MCF 10A (cell line): ENCODE data around the gene ABRACL. TPM values are rescaled to one million over a fixed set of nuclear protein-coding genes. Genes with fewer than 3 reads are reported as not detected.
A peak's percentile ranks its signal among the peaks of the same experiment; 100 is the strongest.

Experiments used
- BruUV-seq: library from RNA; stranded (reverse); fragments of 400-500 nt; replicated peaks from 2 replicates; lab custom pipeline; 2021; lab: Mats Ljungman, UMichigan
- CTCF ChIA-PET: fragments of 300-600 bp; sonication (Branson Sonifier 250); formaldehyde crosslinking; extraction: SDS; loops from one replicate; lab custom pipeline; 2021; ENCODE audit warnings: antibody characterized with exemption, inconsistent platforms; lab: Yijun Ruan, JAX
- POLR2A ChIA-PET: fragments of 300-600, 350-650 bp; sonication (Branson Sonifier 250); formaldehyde crosslinking; extraction: SDS; loops from one replicate; lab custom pipeline; 2020; ENCODE audit warnings: antibody characterized with exemption, inconsistent platforms; lab: Yijun Ruan, JAX
- DNase-seq: peaks from one replicate; pipeline ENCODE4 v3.0.0-alpha.2; 2018; ENCODE audit not compliant: unreplicated experiment
- H3K27ac Mint-ChIP-seq: one replicate; pipeline ENCODE4 v1.8.0; 2022; ENCODE audit warnings: mild to moderate bottlenecking, low read depth, mixed read lengths; ENCODE audit not compliant: unreplicated experiment
- H3K27me3 Mint-ChIP-seq: one replicate; pipeline ENCODE4 v1.8.0; 2022; ENCODE audit warnings: mixed read lengths; ENCODE audit not compliant: insufficient read depth, unreplicated experiment
- H3K36me3 Mint-ChIP-seq: one replicate; pipeline ENCODE4 v1.8.0; 2022; ENCODE audit warnings: mild to moderate bottlenecking, moderate library complexity, mixed read lengths; ENCODE audit not compliant: insufficient read depth, unreplicated experiment
- H3K4me1 Mint-ChIP-seq: one replicate; pipeline ENCODE4 v1.8.0; 2022; ENCODE audit warnings: mixed read lengths; ENCODE audit not compliant: insufficient read depth, unreplicated experiment
- H3K4me3 Mint-ChIP-seq: one replicate; pipeline ENCODE4 v1.8.0; 2022; ENCODE audit warnings: mild to moderate bottlenecking, moderate library complexity, mixed read lengths; ENCODE audit not compliant: unreplicated experiment
- H3K9me3 Mint-ChIP-seq: one replicate; pipeline ENCODE4 v1.8.0; 2022; ENCODE audit warnings: mixed read lengths; ENCODE audit not compliant: unreplicated experiment
- intact Hi-C: fragments of 100-400 bp; cut with micrococcal nuclease; formaldehyde crosslinking; loops from 2 replicates; pipeline ENCODE4 v1.14.1; 2022
- total RNA-seq: library from RNA; stranded (reverse); gene quantifications from 2 replicates; pipeline ENCODE4 v1.2.3, GENCODE V29; 2022
- TF ChIP-seq, protein P1 (sequence below): fragments of 200-600 bp; IDR thresholded peaks from one replicate; pipeline ENCODE4 v1.8.0; 2022; ENCODE audit warnings: antibody characterized with exemption, mild to moderate bottlenecking; ENCODE audit not compliant: unreplicated experiment

Gene ABRACL
- total RNA-seq, 1 experiment from 2014 or later = 24.0 TPM

GRCh38 chr6:139029470-139030227 lies 1.1 kb downstream of the ABRACL start:
- DNase-seq = peak; percentile 41
- H3K27me3 Mint-ChIP-seq = no peaks in the 10 kb centered on the region
- no peaks in the 10 kb centered on the region for H3K9me3 Mint-ChIP-seq
- TF ChIP-seq, protein P1, sequence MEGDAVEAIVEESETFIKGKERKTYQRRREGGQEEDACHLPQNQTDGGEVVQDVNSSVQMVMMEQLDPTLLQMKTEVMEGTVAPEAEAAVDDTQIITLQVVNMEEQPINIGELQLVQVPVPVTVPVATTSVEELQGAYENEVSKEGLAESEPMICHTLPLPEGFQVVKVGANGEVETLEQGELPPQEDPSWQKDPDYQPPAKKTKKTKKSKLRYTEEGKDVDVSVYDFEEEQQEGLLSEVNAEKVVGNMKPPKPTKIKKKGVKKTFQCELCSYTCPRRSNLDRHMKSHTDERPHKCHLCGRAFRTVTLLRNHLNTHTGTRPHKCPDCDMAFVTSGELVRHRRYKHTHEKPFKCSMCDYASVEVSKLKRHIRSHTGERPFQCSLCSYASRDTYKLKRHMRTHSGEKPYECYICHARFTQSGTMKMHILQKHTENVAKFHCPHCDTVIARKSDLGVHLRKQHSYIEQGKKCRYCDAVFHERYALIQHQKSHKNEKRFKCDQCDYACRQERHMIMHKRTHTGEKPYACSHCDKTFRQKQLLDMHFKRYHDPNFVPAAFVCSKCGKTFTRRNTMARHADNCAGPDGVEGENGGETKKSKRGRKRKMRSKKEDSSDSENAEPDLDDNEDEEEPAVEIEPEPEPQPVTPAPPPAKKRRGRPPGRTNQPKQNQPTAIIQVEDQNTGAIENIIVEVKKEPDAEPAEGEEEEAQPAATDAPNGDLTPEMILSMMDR = no peak
- intact Hi-C loops = loop anchor here (5.0 kb wide), 1 partner anchor 42 kb away; the partner anchor contains the start of gene REPS1
- TSS peak; percentile 21 for BruUV-seq
- CTCF ChIA-PET = interaction anchor here (0.6 to 0.7 kb wide), 2 partner anchors 21 to 141 kb away, joined by 3 read pairs; no protein-coding TSS in a partner anchor
- peaks cover 4% of the 10 kb centered on the region for H3K36me3 Mint-ChIP-seq
- peaks cover 25% of the 10 kb centered on the region for H3K4me1 Mint-ChIP-seq
- POLR2A ChIA-PET = interaction anchor here (0.7 to 1.7 kb wide), 5 partner anchors 44 to 141 kb away, joined by 3 to 5 read pairs (median 3); no protein-coding TSS in a partner anchor
- no peak overlapping the region for H3K27ac Mint-ChIP-seq
- H3K4me3 Mint-ChIP-seq = no peak overlapping the region

GRCh38 chr6:139030228-139030963 lies 1.9 kb downstream of the ABRACL start:
- Mint-ChIP-seq H3K4me1 (peaks cover 25% of the 10 kb centered on the region), H3K27ac (no peak overlapping the region), H3K4me3 (no peak overlapping the region), H3K27me3 (no peaks in the 10 kb centered on the region), H3K9me3 (no peaks in the 10 kb centered on the region), H3K36me3 (peaks cover 4% of the 10 kb centered on the region)
- BruUV-seq = no TSS peak
- TF ChIP-seq, protein P1 = no peak
- intact Hi-C loops = no loop called here
- ChIA-PET CTCF (interaction anchor here (0.7 kb wide), 1 partner anchor 140 kb away, joined by 3 read pairs; no protein-coding TSS in a partner anchor), POLR2A (interaction anchor here (0.7 to 1.7 kb wide), 4 partner anchors 44 to 141 kb away, joined by 3 to 5 read pairs (median 4); no protein-coding TSS in a partner anchor)
- DNase-seq = no peak

DNA sequence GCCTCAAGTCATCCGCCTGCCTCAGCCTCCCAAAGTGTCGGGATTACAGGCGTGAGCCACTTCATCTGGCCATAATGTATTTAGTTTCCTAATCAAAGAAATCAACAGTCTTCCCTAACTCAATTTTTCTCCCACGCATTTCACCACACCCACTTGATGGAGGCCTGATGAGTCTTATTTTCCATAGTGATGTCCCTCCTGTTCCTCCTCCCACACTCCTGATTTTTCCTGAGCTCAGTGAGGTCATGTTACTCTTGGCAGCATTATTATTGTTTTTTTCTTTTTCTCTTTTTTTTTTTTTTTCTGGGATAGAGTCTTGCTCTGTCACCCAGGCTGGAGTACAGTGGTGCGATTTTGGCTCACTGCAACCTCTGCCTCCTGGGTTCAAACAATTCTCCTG lies 8.9 kb downstream of the ABRACL start:
- CTCF ChIA-PET = no interaction called here
- no peaks in the 10 kb centered on the region for H3K27me3 Mint-ChIP-seq
- POLR2A ChIA-PET = no interaction called here
- intact Hi-C loops = no loop called here
- H3K36me3 Mint-ChIP-seq = peaks cover 11% of the 10 kb centered on the region
- no peaks in the 10 kb centered on the region for H3K9me3 Mint-ChIP-seq
- peak; percentile 65 for DNase-seq
- peaks cover 14% of the 10 kb centered on the region for H3K4me1 Mint-ChIP-seq
- TF ChIP-seq, protein P1 = no peak
- peak overlapping the region; percentile 34 for H3K27ac Mint-ChIP-seq
- H3K4me3 Mint-ChIP-seq = no peak overlapping the region
- BruUV-seq = no TSS peak

DNA sequence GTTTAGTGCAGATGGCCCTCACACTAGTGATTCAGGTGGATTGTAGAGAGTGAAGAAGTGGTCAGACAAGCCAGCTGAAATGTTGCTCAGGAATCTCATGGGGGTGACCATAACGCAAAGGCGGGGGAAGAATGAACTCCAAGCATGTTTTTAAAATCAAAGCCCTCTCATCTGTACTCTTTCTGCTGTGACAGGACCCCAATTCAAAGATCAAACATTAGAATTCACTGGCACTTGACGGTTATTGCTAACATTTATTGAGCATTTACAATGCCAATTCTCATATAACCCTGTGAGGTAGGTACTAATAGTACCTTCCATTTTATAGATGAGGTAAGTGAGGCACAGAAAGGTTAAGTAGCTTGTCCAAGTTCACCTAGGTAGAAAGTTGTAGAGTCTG lies 15.7 kb downstream of the ABRACL start:
- Mint-ChIP-seq H3K4me1 (no peaks in the 10 kb centered on the region), H3K4me3 (no peak overlapping the region), H3K36me3 (peaks cover 5% of the 10 kb centered on the region), H3K9me3 (no peaks in the 10 kb centered on the region), H3K27me3 (no peaks in the 10 kb centered on the region), H3K27ac (no peak overlapping the region)
- POLR2A ChIA-PET = no interaction called here
- intact Hi-C loops = no loop called here
- TF ChIP-seq, protein P1 = no peak
- DNase-seq = no peak
- no TSS peak for BruUV-seq
- CTCF ChIA-PET = interaction anchor here (0.6 kb wide), 1 partner anchor 160 kb away, joined by 3 read pairs; no protein-coding TSS in a partner anchor
